PC-3 (cell line): Measurements from ENCODE around the gene ZNF524. TPM values are rescaled to one million over a fixed set of nuclear protein-coding genes. Genes with fewer than 3 reads are reported as not detected.
A peak's percentile ranks its signal among the peaks of the same experiment; 100 is the strongest.

Source experiments
- ATAC-seq: fragments of 200-7000 bp; cut with Tn5 transposase; 2 replicates; pipeline ENCODE4 v1.9.1; 2020; ENCODE audit warnings: mild to moderate bottlenecking, moderate library complexity
- BruUV-seq: library from RNA; stranded (reverse); fragments of 400-500 nt; replicated peaks from 2 replicates; lab custom pipeline; 2021; lab: Mats Ljungman, UMichigan
- CTCF ChIA-PET: fragments of 300-600 bp; sonication (Branson Sonifier 250); formaldehyde crosslinking; loops from one replicate; lab custom pipeline; 2022; ENCODE audit warnings: antibody characterized with exemption; lab: Charles Lee
- POLR2A ChIA-PET: fragments of 300-600 bp; sonication (Branson Sonifier 250); formaldehyde crosslinking; loops from one replicate; lab custom pipeline; 2022; ENCODE audit warnings: antibody characterized with exemption; ENCODE audit not compliant: unreplicated experiment; lab: Charles Lee
- DNase-seq: peaks from one replicate; pipeline ENCODE4 v3.0.0-alpha.2; 2015
- H2AFZ ChIP-seq: fragments of 300-600 bp; sonication (generic); 2 replicates; pipeline ENCODE4 v1.6.0; 2016; ENCODE audit warnings: antibody characterized with exemption, low read length
- H3F3A ChIP-seq: fragments of 300-600 bp; sonication (generic); one replicate; pipeline ENCODE4 v1.6.0; 2017; ENCODE audit warnings: antibody characterized with exemption, low read length, control low read depth, mild to moderate bottlenecking; ENCODE audit not compliant: unreplicated experiment
- H3K27ac ChIP-seq: fragments of 300-600 bp; sonication (generic); 2 replicates; pipeline ENCODE4 v1.5.1; 2016; ENCODE audit warnings: mild to moderate bottlenecking, low read length
- H3K27me3 ChIP-seq: fragments of 300-600 bp; sonication (generic); 2 replicates; pipeline ENCODE4 v1.6.1; 2016; ENCODE audit warnings: low read length, mixed read lengths
- H3K36me3 ChIP-seq: fragments of 300-600 bp; sonication (generic); 2 replicates; pipeline ENCODE4 v1.6.1; 2016; ENCODE audit warnings: low read depth, mixed run types, low read length, mixed read lengths
- H3K4me1 ChIP-seq: fragments of 300-600 bp; sonication (generic); 2 replicates; pipeline ENCODE4 v1.5.1; 2016; ENCODE audit warnings: low read length; ENCODE audit not compliant: insufficient read depth
- H3K4me2 ChIP-seq: fragments of 300-600 bp; sonication (generic); 2 replicates; pipeline ENCODE4 v1.6.0; 2016; ENCODE audit warnings: low read length
- H3K4me3 ChIP-seq: fragments of 300-600 bp; sonication (generic); 2 replicates; pipeline ENCODE4 v1.5.1; 2016; ENCODE audit warnings: mild to moderate bottlenecking, low read length, mixed read lengths
- H3K79me2 ChIP-seq: fragments of 300-600 bp; sonication (generic); 2 replicates; pipeline ENCODE4 v1.6.1; 2017; ENCODE audit warnings: low read length, mixed read lengths
- H3K9ac ChIP-seq: fragments of 300-600 bp; sonication (generic); 2 replicates; pipeline ENCODE4 v1.6.0; 2016; ENCODE audit warnings: mild to moderate bottlenecking, low read length
- H3K9me2 ChIP-seq: fragments of 300-600 bp; sonication (generic); replicated peaks from 2 replicates; pipeline ENCODE4 v1.6.1; 2016; ENCODE audit warnings: mixed run types, low read length, mixed read lengths
- H3K9me3 ChIP-seq: fragments of 300-600 bp; sonication (generic); 2 replicates; pipeline ENCODE4 v1.6.1; 2016; ENCODE audit warnings: low read length, mixed read lengths
- H4K20me1 ChIP-seq: fragments of 300-600 bp; sonication (generic); 2 replicates; pipeline ENCODE4 v1.6.1; 2016; ENCODE audit warnings: low read length, mixed read lengths
- EZH2 ChIP-seq: fragments of 300-600 bp; sonication (generic); IDR thresholded peaks from one replicate; pipeline ENCODE4 v1.6.1; 2017; ENCODE audit warnings: antibody characterized with exemption, mild to moderate bottlenecking, low read length; ENCODE audit not compliant: unreplicated experiment
- EZH2phosphoT487 ChIP-seq: fragments of 300-600 bp; sonication (generic); IDR thresholded peaks from 2 replicates; pipeline ENCODE4 v1.6.1; 2018; ENCODE audit warnings: mild to moderate bottlenecking, antibody characterized with exemption, low read length, borderline replicate concordance
- intact Hi-C: fragments of 100-400 bp; cut with micrococcal nuclease; formaldehyde crosslinking; loops from 2 replicates; pipeline ENCODE4 v1.9.0; 2023
- total RNA-seq: library from RNA; depleted of rRNA; stranded (reverse); fragments of >200 nt; gene quantifications from 2 replicates; pipeline ENCODE4 v1.2.3, GENCODE V29; 2014
- TF ChIP-seq, protein P1 (sequence below): fragments of 300-600 bp; sonication (generic); conservative IDR thresholded peaks from 2 replicates; pipeline ENCODE4 v1.5.1; 2017; ENCODE audit warnings: antibody characterized with exemption, low read depth, mild to moderate bottlenecking, low read length

ZNF524 gene
- total RNA-seq, 1 experiment from 2014 or later: 27.7 TPM

- peaks cover 5% of the 10 kb centered on the region for H3F3A ChIP-seq
- H3K36me3 ChIP-seq: peaks cover 13% of the 10 kb centered on the region
- H3K9me2 ChIP-seq: no peaks in the 10 kb centered on the region
- 0 out of 2 replicates have a peak, but pooled peaks cover 4% of the 10 kb centered on the region for H4K20me1 ChIP-seq
- no peaks in the 10 kb centered on the region for H3K9me3 ChIP-seq
- no peak for DNase-seq
- H3K4me3 ChIP-seq: no peak overlapping the region
- ChIA-PET CTCF (no interaction called here), POLR2A (no interaction called here)
- peaks cover 25% of the 10 kb centered on the region for H3K79me2 ChIP-seq
- no peak overlapping the region for H3K27ac ChIP-seq
- H2AFZ ChIP-seq: no peak overlapping the region
- intact Hi-C loops: no loop called here
- no peak overlapping the region for H3K9ac ChIP-seq
- no peak for TF ChIP-seq EZH2
- TF ChIP-seq, protein P1, sequence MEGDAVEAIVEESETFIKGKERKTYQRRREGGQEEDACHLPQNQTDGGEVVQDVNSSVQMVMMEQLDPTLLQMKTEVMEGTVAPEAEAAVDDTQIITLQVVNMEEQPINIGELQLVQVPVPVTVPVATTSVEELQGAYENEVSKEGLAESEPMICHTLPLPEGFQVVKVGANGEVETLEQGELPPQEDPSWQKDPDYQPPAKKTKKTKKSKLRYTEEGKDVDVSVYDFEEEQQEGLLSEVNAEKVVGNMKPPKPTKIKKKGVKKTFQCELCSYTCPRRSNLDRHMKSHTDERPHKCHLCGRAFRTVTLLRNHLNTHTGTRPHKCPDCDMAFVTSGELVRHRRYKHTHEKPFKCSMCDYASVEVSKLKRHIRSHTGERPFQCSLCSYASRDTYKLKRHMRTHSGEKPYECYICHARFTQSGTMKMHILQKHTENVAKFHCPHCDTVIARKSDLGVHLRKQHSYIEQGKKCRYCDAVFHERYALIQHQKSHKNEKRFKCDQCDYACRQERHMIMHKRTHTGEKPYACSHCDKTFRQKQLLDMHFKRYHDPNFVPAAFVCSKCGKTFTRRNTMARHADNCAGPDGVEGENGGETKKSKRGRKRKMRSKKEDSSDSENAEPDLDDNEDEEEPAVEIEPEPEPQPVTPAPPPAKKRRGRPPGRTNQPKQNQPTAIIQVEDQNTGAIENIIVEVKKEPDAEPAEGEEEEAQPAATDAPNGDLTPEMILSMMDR: no peak
- TF ChIP-seq EZH2phosphoT487: no peak
- no peak for ATAC-seq
- BruUV-seq: no TSS peak
- H3K27me3 ChIP-seq: no peaks in the 10 kb centered on the region
- peaks cover 26% of the 10 kb centered on the region for H3K4me1 ChIP-seq
- H3K4me2 ChIP-seq: peak overlapping the region; percentile 98; the same call in 1 of the 2 replicates
These were observed 49.4 kb downstream of the ZNF524 start for GRCh38 chr19:55649268-55650125.

DNA sequence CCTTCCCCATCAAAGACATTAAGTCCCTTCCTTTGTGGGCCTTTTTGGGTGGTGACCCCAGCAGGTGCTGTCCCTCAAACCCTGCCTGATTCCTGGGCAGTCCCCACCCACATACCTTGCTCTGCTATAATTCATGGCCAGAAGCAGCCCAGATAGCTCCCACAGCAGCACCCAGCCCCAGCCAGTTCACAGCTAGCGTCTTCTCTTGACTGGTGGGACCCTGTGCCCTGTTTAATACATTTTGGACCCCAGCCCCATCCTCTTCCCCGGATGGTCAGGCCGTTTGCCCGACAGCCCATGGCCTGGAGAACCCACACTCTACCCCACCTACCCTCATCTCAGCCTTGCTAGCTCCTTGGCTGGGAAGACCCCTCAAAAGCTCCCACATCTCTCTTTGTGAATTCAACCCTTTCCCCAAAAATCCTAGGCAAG, 50.1 kb downstream of the ZNF524 start:
- ATAC-seq (no peak), DNase-seq (no peak)
- H3K4me2 ChIP-seq: no peak overlapping the region
- H3K4me3 ChIP-seq: no peak overlapping the region
- H3K9me3 ChIP-seq: no peaks in the 10 kb centered on the region
- no peak overlapping the region for H3K9ac ChIP-seq
- H3K36me3 ChIP-seq: peaks cover 6% of the 10 kb centered on the region
- no peaks in the 10 kb centered on the region for H3K27me3 ChIP-seq
- CTCF ChIA-PET: no interaction called here
- no TSS peak for BruUV-seq
- H3K9me2 ChIP-seq: no peaks in the 10 kb centered on the region
- TF ChIP-seq EZH2 (no peak), EZH2phosphoT487 (no peak)
- TF ChIP-seq, protein P1: no peak
- intact Hi-C loops: no loop called here
- H4K20me1 ChIP-seq: 0 out of 2 replicates have a peak, but pooled peaks cover 4% of the 10 kb centered on the region
- H2AFZ ChIP-seq: no peak overlapping the region
- H3K4me1 ChIP-seq: peaks cover 19% of the 10 kb centered on the region
- H3K79me2 ChIP-seq: peaks cover 21% of the 10 kb centered on the region
- H3F3A ChIP-seq: peaks cover 5% of the 10 kb centered on the region
- POLR2A ChIA-PET: no interaction called here
- H3K27ac ChIP-seq: no peak overlapping the region
